GM18861 (cell line): ENCODE data around the gene PTPN7.
"Not testable (repeated sequence)": the region's sequence is repeated elsewhere in the genome, so short reads cannot be mapped to it uniquely, and the experiment has no call there.

ENCODE experiments used
- ATAC-seq: cut with Tn5 transposase; IDR thresholded peaks from one replicate; pipeline ENCODE4 v1.9.1; 2021; ENCODE audit not compliant: unreplicated experiment

Gene PTPN7

DNA sequence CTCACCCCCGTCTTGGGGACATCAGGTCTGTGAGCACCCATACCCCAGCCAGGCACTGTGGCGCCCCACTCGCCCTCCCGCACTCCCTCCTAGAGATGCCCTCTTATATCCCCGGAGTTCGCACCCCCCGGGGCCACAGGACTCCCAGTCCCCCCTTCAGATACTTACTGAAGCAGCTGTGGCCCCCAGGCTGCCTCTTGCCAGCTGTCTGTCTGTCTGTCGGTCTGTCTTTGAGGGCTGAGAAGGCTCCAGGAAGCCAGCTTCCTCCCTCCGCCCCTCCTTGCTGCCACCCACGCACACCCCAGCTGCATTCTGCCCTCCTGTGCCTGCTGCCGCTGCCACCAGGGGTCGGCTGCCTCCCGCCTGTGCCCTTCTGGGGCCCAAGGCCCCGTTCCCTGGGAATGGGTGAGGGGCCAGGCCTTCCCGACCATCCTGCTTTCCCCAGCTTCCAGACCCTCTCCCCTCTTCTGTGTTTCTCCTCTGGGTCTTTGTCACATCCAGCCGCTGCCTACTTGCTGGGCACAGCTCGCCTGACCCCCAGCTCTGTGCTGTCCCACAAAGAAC lies at the start of gene PTPN7:
PTPN7 (minus strand) TSS at position 226 of the 564 bp plus-strand sequence. CDS start 1,200 bp downstream, outside the sequence.
- no peak for ATAC-seq

DNA sequence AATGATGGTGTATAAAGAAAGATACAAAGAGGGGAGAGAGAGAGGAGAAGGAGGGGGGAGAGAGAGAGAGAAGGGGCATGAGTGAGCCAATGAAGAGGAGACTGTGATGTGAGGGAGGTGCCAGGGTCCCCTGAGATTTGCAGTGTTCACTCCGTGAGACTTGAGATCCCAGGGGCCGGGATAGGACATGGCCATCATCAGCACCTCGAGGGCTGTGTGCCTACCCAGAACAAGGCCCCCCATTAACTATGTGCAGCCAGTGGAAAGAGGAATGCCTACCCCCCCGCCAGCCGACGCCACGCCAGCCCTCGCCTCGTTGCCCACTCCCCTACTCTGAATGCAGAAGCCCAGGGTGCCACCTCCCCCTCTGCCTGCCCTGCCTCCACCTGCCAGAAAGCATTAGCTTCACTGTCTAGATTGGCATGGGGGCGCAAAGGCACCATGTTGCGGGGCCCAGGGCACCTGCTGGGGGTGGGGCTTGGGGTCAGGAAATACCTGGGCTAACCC lies 48.0 kb upstream of the PTPN7 start:
- no peak for ATAC-seq

- ATAC-seq, result no peak
These were observed 46.9 kb upstream of the PTPN7 start for GRCh38 chr1:202207292-202207691.

DNA sequence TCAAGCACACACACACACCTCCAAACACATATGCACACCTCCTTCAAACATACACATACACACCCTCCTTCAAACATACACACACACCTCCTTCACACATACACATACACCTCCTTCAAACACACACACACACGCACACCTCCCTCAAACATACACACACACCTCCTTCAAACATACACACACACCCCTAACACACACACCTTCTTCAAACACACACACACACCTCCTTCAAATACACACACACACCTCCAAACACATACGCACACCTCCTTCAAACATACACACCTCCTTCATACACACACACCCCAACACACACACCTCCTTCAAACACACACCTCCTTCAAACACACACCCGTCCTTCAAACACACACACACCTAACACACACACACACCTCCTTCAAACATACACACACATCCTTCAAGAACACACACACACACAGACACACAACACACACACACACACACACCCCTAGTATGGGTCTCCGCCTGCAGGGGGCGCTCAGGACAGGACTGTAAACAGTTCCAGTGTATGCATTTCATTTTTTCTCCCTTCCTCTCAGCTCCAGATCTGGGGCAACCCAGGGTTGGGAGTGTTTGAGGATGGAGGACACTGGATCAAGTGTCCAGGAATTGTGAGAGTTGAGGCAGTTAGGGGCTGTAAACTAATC lies 45.3 kb upstream of the PTPN7 start:
- ATAC-seq, result no peak

DNA sequence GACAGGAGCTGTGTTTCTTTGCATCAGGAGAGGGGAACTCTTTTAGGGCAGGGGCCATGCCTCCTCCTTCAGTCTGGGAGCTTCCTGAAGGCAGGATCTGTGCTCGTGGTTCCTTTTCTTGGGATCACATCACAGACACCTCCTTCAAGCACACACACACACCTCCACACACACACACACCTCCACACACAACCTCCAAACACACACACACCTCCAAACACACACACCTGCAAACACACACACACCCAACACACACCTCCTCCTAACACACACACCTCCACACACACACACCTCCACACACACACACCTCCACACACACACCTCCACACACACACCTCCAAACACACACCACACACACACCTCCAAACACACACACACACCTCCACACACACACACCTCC lies 43.7 kb upstream of the PTPN7 start:
- no peak for ATAC-seq

DNA sequence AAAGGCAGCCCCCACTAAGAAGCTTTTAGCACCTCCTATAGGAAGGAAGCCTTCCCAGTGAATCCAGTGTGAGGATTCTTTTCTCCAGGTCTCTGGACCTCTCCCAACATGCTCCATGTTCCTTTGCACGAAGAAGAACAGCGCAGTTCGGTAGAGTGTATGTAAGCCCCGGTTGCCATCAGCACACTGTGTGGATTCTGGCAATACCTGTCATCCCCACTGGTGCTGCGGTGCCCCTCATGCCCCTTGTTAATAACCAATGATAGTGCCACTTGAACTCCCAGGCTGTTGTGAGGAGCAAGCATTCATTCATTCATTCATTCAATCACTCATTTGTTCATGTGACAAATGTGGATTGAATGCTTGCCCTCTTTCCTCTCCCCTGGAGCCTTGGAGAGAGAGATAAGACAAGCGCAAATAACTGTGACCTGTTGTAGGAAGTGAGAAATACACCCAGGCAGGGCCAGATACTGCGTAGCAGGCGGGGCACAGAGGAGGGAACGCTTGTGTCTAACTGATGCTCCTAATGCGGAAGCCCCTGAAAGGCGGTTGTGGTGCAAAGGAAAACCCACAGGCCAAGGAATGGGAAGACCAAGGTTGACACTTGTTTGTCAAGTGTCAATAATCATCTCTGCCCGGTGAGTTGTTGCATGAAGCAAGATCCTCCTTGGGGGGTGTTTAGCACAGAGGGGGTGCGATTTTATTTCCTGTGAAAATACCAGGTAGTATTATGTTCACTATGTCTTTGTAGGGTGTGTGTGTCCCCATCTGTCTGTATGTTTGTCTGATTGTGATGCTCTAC lies 43.0 kb upstream of the PTPN7 start:
- no peak for ATAC-seq

- ATAC-seq, result no peak
These were observed 42.2 kb upstream of the PTPN7 start for GRCh38 chr1:202202500-202203168.

DNA sequence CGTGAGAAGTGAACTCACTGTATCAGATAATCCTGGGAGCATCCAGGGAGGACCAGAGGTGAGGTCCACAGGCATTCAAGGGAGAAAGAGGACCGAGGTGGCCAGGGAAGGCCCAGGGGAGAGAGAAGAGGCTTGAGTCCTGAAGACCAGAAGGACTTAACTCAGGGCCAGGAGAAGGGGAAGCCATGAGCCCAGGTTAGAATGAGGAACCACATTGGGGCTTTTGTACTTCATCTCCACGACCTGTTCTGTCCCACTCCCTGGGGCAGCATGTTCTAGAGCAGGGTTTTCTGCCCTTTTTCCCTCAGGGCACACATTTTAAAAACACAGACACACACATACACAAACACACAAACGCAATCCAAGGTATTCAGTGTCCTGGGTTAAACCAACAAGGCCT lies 41.6 kb upstream of the PTPN7 start:
- no peak for ATAC-seq

- ATAC-seq, result no peak
These were observed 40.9 kb upstream of the PTPN7 start for GRCh38 chr1:202201266-202201665.

DNA sequence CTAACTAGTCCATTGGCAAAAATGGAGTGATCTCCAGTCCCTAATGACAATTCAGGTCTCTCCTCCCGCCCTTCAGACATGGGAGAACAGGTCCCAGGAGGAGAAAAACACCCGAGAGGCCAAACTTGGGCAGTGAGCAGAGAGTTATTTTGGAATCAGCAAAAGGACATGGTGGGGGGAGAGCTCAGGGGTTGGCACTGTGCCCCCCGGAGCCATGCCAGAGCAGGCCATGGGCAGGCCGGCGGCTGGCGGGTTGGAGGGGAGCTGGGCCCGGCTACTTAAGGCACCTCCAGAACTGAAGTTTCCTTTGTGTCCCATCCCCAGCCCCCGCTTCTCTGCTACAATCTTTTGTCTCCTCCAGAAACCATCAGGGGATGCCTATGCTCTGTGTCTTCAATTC lies 40.3 kb upstream of the PTPN7 start:
- no peak for ATAC-seq

GRCh38 chr1:202200112-202200548 lies 39.7 kb upstream of the PTPN7 start:
- ATAC-seq, result no peak

DNA sequence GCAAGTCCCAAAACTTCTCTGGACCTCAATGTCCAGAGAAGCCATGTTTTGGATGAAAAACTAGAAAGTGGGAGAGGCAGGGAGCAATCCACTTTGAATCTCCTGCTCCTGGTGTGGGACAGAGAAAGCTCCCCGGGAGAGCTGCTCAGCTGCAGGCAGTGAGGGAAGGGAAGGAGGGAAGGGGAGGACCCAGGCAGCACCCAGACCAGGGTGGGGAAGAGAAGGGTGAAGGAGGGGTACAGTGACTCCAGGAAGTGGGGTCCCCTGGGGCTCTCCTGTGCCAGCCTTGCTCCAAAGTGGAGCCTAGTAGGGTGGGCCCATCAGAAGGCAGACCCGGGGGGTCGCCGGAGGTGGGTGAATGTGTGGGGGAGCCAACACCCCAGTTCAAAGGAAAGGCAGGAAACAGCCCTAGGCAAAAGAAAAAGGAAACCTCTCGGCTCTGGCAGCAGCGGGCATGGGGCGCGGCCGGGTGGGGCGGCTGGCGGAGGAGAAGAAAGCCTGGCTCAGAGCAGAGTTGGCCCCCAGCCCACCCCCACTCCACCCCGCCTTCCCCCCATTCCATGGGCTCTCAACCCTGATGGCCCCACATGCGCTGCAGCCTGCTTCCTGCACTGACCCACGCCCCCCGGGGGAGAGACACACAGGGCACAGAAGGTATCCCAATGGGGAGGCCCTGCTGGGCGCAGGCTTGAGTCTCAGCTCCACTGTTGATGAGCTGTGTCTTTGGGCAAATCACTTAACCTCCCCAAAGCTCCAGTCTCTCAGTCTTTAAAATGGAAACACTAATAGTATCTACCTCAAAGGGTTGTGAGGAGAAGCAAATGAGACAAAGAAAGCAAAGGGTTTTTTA lies 38.9 kb upstream of the PTPN7 start:
- no peak for ATAC-seq

- ATAC-seq, result no peak
These were observed 37.9 kb upstream of the PTPN7 start for GRCh38 chr1:202198366-202198724.

DNA sequence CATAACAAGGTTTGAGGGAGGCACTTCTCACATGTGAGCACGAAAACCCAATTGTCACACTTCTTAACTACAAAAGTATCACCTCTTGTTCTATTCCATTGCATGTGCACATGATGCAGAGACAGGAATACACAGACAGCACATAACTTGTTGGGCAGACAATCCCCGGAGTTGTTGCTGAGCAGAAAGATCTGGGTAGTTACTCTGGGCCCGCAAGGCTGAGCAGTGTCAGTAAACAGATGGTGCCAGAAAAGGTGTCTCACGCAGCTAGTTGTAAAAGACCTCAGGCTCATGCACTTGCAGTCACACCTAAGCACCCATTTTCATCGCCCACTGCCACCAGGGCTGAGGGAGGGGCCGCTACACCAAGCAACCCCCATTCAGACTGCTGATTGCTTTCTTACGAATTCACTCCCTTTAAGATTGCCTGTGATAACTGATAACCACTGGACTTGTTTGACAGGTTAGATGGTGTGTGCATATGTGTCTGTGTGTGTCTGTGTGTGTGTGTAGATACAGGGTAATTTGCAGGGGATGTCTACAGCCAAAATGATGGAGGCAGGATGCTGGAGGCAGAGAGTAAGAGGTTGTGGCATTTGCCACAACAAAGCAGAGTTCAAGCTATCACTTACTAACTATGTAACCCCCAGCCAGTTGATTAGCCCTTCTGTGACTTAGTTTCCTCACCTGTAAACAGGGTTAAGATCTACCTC lies 37.4 kb upstream of the PTPN7 start:
- no peak for ATAC-seq

- no peak for ATAC-seq
These were observed 33.9 kb upstream of the PTPN7 start for GRCh38 chr1:202194328-202194648.

GRCh38 chr1:202193614-202194327 lies 33.4 kb upstream of the PTPN7 start, which contains the start of gene LGR6:
Gene LGR6 (plus strand): TSS chr1:202193799. CDS start chr1:202193990, 191 bp downstream.
- no peak for ATAC-seq

- ATAC-seq, result no peak
These were observed 32.6 kb upstream of the PTPN7 start for GRCh38 chr1:202192770-202193613.

GRCh38 chr1:202191391-202191790 lies 31.0 kb upstream of the PTPN7 start:
- ATAC-seq, result not testable (repeated sequence)
